Hippocampal formation (tissue), 2 donors: ENCODE data around the gene RNU1-4.
"Not testable (repeated sequence)": the region's sequence is repeated elsewhere in the genome, so short reads cannot be mapped to it uniquely, and the experiment has no call there.

Experiments used
- DNase-seq, 2 donors: peaks; one replicate each; lab custom pipeline; 2025; lab: John Stamatoyannopoulos, UW

RNU1-4 gene

DNA sequence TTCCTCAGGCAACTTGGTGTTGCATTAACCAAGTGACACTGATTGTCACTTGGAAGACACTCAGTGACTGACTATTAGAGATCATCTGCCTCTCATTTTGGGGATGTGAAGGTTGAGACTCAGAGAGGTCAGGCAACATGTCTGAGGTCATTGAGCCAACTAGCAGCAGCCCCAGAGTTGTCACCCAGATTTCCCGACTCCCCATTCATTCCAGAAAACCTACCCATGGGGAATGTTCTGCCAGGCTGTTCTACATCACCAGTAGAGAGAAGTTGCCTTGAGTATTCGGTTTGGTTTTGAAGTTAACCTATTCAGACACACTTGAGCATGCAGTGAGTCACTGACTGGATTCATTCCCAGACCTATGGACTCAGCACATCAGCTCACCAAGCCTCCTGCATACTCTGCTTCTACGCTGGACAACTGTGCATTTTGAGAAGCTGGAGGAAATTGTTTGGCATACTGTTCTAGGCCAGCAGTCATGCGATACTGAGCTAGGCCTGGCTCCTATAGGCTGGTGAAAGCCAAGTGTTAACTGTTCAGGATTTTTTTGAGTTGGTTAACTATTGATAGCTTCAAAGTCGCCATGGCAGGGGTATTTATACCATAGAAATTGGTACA, 29.9 kb downstream of the RNU1-4 start:
- DNase-seq, result not testable (repeated sequence)

DNA sequence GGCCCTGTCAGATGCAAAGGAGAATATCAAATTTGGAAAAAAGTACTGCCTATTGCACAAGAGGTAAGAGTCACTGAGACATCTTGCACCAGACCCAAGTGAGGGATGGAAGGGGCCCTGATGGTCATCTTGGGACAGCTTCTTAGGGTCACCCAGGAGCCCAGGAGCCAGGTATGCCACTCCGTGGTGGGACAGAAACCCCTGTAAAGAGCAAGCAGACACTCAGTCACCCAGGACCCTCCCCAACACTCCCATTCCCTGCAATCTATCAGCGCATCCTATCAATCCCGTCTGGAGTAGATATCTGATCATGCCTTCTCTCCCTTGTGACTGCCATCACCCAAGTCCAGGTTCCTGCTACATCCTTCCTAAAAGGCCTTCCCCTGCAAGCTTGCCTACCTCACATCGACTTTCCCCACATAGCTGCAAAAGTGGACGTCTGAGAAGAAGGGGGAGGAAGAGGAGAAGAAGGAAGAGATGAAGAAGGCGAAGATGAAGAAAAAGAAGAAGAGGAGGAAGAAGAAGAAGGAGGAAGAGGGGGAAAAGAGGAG, 30.7 kb downstream of the RNU1-4 start:
- DNase-seq, result not testable (repeated sequence)

DNA sequence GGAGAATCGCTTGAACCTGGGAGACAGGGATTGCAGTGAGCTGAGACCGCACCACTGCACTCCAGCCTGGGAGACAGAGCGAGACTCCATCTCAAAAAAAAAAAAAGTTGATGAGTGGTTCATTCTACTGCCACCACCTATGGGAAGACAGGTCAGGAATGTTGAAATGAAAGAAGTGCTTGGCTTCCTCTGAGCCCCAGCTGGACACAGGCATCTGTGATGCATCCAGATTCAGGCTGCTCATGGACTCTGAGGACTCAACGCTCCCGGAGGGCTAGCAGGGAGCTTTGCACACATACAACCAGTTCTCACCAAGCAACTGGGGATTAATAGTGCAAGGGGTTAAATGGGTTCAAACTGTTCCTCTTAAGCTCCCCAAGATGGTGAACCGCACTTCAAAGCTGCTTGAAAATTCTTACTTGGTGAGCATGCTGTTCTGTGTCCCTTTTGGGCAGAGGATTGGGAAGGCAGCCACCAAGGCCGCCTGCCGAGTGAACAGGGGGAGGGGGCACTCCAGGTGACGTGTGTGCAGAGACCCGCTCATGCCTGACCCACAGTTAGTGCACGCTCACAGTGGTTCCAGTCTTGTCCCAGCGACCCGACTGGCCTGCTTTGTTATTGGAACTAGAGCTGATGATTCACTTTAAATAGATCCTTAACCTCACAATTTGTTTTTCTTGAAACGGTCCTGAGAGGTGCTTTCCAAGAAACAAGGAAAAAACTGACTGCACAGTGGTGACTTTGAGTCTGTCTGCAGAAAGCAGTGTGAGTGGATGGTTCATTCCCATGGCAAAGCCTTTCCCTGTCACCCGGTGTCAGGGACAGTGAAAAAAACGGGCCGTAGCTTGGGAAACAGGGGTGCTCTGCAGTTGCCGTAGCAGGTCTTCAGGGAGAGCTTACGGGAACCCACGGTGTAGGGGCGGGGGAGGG, 32.2 kb downstream of the RNU1-4 start:
- DNase-seq, result not testable (repeated sequence)

DNA sequence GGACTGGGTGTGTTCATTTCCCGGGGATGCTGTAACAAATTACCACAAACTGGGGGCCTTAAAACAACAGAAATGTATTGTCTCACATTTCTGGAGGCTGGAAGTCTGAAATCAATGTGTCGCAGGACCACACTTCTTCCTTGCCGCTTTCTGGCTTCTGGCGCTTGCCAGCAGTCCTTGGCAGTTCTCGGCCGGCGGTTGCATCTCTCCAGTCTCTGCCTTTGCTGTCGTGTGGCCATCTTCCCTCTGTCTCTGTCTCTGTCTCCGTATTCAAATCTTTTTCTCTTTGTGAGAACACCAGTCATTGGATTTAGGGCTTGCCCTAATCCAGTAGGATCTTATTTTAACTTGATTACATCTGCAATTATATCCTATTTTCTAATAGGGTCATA, 32.9 kb downstream of the RNU1-4 start:
- DNase-seq, result not testable (repeated sequence)

DNA sequence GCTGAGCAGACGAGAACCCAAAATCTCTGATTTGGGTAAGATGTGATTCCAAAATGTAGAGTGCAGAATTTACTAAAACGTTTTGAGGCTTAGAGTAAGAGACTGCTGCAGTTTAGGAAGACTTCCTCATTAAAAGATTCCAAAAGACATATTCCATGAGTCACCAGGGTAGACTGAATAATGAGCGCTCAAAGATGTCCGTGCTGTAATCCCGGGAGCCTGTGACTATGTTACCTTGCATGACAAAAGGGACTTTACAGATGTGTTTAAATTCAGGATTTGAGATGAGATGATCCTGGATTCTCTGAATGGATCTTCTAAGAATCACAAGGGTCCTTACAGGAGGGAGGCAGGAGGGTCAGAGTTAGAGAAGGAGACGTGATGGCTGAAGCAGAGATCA, 33.4 kb downstream of the RNU1-4 start:
- DNase-seq, result not testable (repeated sequence)

DNA sequence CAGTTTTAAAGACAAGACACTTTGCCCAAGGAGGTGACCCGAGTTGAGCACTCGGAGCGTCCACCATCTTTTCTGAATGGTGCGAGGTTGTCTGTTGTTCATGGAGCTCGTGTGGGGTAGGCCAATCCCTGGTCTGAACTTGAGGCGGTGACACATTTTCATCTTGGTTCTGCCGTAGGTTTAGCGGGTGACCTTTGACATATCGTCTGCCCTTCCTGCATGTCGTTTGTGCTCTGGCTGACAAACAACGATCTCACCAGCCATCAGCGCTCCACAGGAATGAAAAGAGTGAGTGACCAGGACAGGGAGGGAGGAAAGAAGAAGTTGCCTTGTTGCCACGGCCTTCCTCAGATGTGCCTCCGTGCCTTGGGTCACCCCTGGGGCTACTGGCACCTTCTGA, 34.5 kb downstream of the RNU1-4 start:
- not testable (repeated sequence) for DNase-seq

DNA sequence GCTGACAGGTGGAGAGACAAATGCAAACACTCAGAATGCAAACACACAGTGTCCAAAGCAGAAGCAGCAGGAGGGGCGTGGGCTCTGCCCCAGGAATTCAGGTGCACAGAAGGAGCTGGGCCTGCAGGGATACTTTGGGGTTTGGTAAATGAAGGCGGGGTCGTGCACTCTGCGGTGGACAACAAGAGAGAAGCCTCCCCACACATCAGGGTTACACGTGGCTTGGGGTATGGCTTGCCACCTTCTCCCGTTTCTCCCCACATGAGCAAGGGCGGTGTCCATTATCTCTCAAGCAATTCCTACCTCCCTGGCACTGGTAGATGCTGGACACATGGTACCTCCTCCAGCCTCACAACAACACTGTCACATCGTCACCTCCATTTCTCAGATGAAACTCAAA, 35.0 kb downstream of the RNU1-4 start:
- not testable (repeated sequence) for DNase-seq

DNA sequence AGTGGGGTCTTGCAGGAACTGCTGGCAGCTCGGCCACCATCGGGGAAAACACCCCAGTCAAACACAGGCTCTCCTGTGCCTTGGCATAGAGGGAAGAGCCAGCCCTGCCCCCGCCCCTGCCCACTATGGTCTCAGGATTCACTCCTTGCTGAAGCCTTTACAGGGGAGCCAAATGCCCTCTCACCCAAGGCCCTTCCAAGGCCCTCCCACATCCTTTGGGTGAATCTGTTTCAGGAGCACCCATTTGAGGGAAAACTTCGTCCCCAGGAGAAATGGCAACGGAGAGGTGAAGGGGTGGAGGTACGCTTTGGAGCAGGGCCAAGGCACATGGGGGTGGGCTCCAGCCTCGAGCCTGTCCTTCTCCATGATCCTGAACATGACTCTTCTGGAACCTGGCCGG, 35.9 kb downstream of the RNU1-4 start:
- DNase-seq, result not testable (repeated sequence)

DNA sequence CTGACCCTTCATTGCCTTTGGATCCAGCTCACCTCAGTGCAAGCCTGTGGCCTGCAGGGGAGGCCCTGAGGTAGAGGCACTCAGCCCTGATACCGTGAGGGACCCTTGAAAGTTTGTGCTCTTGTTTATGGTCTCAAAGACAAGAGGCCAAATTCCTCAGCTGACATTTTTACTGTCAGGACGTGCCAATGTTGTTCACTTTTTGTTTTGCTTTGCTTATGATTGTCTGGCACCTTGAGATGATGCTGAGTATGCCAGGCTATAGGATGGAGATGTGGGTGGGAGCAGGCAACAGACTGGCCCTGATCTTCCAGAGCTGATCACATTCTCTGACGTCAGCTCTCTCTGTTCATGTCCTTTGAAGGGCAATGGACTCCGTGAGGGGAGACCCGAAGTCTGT, 36.5 kb downstream of the RNU1-4 start:
- DNase-seq, result not testable (repeated sequence)

DNA sequence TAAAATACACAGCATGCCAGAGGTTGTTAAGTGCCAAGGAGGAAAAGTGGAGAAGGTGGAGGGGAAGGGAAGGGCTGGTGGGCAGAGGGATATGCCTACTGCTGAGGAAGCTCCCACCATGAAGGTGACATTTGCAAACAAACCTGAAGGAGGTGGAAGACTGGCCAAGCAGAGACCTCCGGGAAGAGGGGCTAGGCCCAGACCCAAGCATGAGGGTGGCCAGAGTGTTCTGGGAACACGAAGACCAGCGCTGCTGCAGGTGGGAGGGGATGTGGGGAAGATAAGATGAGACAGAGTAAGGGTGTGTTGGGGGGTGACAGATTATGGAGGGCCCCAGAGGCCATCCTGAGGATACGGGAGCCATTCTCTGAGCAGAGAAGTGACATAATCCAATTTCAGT, 37.5 kb downstream of the RNU1-4 start:
- DNase-seq, result not testable (repeated sequence)

DNA sequence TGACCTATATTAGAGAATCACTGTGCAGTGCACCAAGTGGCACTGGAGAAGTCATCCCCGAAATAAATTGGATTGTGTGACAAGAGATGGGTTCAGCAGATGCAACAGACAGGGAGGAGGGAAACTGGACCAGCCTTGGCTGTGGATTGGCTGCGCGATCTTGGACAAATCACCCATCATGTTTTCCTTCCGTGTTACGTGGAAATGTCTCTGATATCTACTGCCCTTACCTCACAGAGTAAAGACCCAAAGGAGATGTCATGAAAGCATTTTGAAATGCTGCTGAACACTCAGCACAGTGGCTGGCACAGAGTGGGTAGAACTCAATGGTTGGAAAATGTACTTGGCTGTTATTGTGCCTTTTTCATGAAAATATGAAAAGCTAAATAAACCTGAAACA, 39.2 kb downstream of the RNU1-4 start:
- DNase-seq, result not testable (repeated sequence)

DNA sequence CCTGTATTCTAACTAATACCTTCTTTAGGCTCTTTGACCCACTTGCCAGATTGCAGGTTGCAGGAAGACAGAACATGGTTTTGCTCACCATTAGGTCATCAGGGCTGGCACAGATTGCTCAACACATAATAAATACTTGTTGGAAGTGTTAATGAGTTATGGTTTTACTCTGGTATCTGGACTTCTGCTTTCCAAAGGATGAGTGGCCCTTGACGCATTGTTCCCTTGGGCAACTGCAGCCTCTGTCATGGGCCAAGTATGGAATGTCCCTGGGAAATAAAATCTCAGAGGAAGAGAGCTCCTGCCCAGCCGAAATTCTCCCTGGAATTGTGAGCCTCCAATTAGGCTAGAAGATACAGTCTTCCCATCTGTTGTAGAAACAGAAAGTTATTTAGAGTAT, 40.7 kb downstream of the RNU1-4 start:
- not testable (repeated sequence) for DNase-seq

DNA sequence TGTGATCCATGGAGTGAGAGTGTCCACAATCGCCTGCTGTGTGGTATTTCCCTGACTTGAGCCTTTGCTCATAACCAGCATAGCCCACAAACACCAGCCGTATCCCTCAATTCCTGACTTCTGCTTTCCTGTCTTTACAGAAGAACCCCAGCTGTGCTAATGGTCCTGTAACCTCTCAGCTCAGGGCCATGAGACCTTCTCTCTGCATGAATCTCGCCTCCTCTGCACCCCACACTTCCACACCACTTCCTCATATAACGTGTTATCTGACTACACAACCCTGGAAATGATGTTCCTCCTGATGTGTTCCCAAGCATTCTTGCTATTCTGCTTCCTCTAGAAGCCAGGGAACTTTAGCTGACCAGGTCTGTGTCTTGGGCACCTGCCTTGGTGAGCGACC, 41.3 kb downstream of the RNU1-4 start:
- not testable (repeated sequence) for DNase-seq

DNA sequence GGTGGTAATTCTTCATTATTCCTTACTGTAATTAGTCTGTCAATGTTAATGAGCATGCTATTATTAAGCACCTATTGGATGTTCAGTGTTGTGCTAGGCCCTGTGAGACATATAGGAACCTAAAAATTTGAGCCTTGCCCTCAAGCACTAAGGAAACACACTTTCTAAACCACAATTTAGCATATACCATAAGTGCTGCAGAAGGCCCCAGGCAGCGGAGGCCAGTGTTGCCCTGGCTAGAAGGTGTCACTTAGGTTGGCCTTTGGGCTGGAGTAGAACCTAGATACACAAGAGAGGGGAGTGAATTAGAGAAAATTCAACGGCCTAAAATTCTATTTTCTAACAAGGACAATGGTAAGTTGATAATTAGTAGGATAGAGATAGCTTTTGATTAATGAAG, 44.6 kb downstream of the RNU1-4 start:
- DNase-seq, result not testable (repeated sequence)

DNA sequence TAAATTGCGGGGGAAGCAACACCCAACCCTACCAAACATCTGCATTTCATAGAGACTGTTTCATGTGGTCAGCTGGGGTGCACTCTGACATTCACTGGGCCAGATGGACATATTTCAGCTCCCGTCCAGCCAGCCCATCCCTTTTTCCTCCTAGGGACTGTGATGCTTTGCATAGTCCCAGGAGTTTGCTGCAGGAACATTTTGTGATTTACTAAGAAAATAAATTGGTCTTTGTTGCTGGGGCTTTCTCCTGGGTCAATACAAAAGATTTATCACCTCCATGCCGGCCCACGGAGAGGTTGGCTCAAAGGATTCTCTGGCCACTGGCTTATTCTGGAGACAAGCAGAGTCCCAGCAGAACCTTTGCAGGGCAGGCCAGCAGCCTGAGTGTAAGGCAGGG, 46.0 kb downstream of the RNU1-4 start:
- DNase-seq, result not testable (repeated sequence)

DNA sequence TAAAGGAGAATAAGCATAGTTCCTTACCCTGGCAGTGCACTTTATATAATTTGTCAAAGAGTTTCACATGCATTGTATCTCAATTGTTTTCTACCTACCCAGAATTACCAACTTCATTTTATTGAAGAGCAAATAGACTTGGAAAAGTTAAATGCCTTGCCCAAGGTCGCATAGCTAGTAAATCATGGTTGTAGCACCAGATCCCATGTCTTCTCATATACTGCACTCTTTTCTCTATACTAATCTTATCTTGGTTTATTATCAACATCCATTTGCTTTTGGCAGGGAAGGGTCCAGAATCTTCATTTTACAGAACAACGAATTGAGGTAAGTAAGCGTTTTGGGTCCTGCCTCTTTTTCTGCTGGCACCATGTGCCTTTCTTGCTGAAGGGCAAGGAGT, 46.9 kb downstream of the RNU1-4 start:
- not testable (repeated sequence) for DNase-seq

DNA sequence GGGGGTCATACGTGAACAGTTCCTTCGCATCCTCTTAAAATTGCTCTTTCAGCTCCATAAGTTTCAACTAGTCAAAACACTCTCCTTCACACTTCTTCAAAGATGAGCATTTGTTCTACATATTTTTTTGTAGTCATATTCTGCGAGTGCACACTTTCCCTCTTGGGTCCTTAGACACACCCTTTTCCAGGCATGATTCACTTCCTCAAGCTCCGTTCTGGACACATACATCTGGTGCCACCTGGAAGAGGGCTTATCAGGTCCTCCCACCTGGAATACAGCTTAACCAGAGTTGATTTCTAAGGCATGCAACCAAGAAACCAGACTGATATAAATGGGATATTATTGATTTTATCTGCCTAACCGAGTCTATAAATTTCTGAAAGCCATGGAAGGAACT, 47.4 kb downstream of the RNU1-4 start:
- not testable (repeated sequence) for DNase-seq
